DMS 273 (cell line): ENCODE data around the gene LRCOL1.
A peak's percentile ranks its signal among the peaks of the same experiment; 100 is the strongest.

Experiments used
- DNase-seq: peaks from one replicate; lab custom pipeline; 2025; ENCODE audit not compliant: unreplicated experiment; lab: John Stamatoyannopoulos, UW

The LRCOL1 gene

GRCh38 chr12:132637811-132638210 lies 27.4 kb upstream of the LRCOL1 start:
- DNase-seq, result no peak

GRCh38 chr12:132635076-132635955 lies 24.9 kb upstream of the LRCOL1 start:
- DNase-seq, result no peak

GRCh38 chr12:132634411-132634990 lies 24.1 kb upstream of the LRCOL1 start:
- no peak for DNase-seq

GRCh38 chr12:132633901-132634300 lies 23.5 kb upstream of the LRCOL1 start:
- no peak for DNase-seq

- DNase-seq, result no peak
These were observed 23.0 kb upstream of the LRCOL1 start for GRCh38 chr12:132633398-132633797.

GRCh38 chr12:132632521-132633228 lies 22.3 kb upstream of the LRCOL1 start:
- DNase-seq, result no peak

GRCh38 chr12:132631666-132632065 lies 21.3 kb upstream of the LRCOL1 start:
- no peak for DNase-seq

- DNase-seq, result no peak
These were observed 20.3 kb upstream of the LRCOL1 start for GRCh38 chr12:132630672-132631071.

GRCh38 chr12:132629330-132629729 lies 18.9 kb upstream of the LRCOL1 start:
- DNase-seq, result no peak

- no peak for DNase-seq
These were observed 15.5 kb upstream of the LRCOL1 start for GRCh38 chr12:132625731-132626430.

GRCh38 chr12:132624910-132625630 lies 14.7 kb upstream of the LRCOL1 start:
- no peak for DNase-seq

GRCh38 chr12:132624186-132624855 lies 13.9 kb upstream of the LRCOL1 start:
- DNase-seq, result no peak

GRCh38 chr12:132623072-132623869 lies 12.9 kb upstream of the LRCOL1 start:
- peak; percentile 45 for DNase-seq

- peak; percentile 25 for DNase-seq
These were observed 12.2 kb upstream of the LRCOL1 start for GRCh38 chr12:132622437-132623071.

GRCh38 chr12:132621657-132622435 lies 11.5 kb upstream of the LRCOL1 start:
- DNase-seq, result no peak

GRCh38 chr12:132620899-132621656 lies 10.7 kb upstream of the LRCOL1 start:
- DNase-seq, result no peak
